IPS-15b (cell line): Measurements from ENCODE around the gene ETFDH.
"Not testable (repeated sequence)": the region's sequence is repeated elsewhere in the genome, so short reads cannot be mapped to it uniquely, and the experiment has no call there.

Source experiments
- H3K27me3 ChIP-seq: one replicate; pipeline ENCODE4 v1.6.1; 2013; ENCODE audit warnings: low read length; ENCODE audit not compliant: control insufficient read depth, insufficient read depth
- H3K36me3 ChIP-seq: one replicate; pipeline ENCODE4 v1.6.1; 2013; ENCODE audit warnings: low read length; ENCODE audit not compliant: control insufficient read depth, insufficient read depth
- H3K4me1 ChIP-seq: one replicate; pipeline ENCODE4 v1.6.1; 2013; ENCODE audit warnings: mild to moderate bottlenecking, low read length; ENCODE audit not compliant: control insufficient read depth, insufficient read depth
- H3K4me3 ChIP-seq: one replicate; pipeline ENCODE4 v1.5.1; 2013; ENCODE audit warnings: low read depth, low read length
- H3K9ac ChIP-seq: one replicate; pipeline ENCODE4 v1.6.1; 2013; ENCODE audit warnings: low read depth, mild to moderate bottlenecking, low read length
- H3K9me3 ChIP-seq: one replicate; pipeline ENCODE4 v1.6.1; 2013; ENCODE audit warnings: mild to moderate bottlenecking, low read length; ENCODE audit not compliant: control insufficient read depth, insufficient read depth

ETFDH gene

DNA sequence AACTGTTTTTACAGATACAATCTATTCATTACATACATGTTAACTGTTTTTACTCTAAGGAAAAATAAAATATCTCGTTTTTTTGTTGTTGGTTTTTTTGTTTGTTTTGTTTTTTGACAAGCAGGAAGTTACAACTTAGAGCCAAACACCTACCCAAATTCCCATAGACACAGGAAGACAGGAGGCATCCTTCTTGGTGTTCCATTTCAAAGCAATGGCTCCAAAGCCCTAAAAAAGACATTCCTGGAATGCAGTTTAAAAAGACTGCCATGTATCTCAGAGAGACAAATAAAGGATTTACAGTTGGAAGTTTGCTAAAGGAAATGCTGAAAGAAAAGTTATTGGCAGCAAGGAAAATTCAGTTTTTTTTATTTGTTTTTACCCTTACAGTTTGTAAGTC, 16.7 kb downstream of the ETFDH start:
- Histone ChIP-seq H3K36me3 (no peaks in the 10 kb centered on the region), H3K27me3 (no peaks in the 10 kb centered on the region), H3K9me3 (no peaks in the 10 kb centered on the region), H3K9ac (no peak overlapping the region), H3K4me3 (no peak overlapping the region), H3K4me1 (no peaks in the 10 kb centered on the region)

DNA sequence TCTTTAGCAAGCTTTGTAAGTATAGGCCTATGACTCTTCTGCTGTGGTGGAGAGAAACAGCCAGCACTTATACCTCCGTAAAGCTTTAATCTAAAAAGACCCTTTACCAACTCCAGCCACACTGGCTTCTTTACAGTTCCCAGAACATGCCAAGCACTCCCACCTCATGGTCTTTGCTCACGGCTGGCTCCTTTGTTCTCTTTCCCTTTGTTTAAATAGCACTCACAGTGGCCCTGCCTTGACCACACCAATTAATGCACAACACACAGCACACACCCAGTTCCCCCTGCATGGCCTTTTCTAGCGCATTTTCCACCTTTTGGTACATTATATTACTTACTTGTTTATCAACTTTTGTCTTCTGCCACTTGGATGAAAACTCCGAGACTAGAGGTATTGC, 32.2 kb downstream of the ETFDH start:
- Histone ChIP-seq H3K9ac (no peak overlapping the region), H3K36me3 (peaks cover 3% of the 10 kb centered on the region), H3K4me1 (no peaks in the 10 kb centered on the region), H3K9me3 (no peaks in the 10 kb centered on the region), H3K4me3 (no peak overlapping the region), H3K27me3 (no peaks in the 10 kb centered on the region)

DNA sequence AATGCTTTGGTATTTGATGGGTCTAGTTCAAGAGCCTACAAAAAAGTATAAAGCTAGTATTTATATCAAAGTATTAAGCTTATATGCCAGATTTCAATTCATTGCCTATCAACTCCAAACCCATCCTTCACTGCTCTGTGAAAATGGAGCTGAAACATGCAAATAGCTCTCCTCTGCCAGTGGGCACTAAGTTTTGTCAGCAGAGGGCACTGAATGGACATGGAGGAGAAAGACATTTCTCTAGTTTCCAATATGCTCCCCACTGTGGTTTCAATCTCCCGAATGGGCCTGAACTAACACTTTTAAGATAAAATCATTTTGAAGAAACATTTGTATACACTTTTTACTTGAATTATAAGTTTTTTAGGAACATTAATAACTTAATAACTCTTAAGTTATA, 38.7 kb downstream of the ETFDH start:
- Histone ChIP-seq H3K4me1 (no peaks in the 10 kb centered on the region), H3K9me3 (no peaks in the 10 kb centered on the region), H3K36me3 (peaks cover 14% of the 10 kb centered on the region), H3K27me3 (no peaks in the 10 kb centered on the region), H3K9ac (no peak overlapping the region), H3K4me3 (no peak overlapping the region)

DNA sequence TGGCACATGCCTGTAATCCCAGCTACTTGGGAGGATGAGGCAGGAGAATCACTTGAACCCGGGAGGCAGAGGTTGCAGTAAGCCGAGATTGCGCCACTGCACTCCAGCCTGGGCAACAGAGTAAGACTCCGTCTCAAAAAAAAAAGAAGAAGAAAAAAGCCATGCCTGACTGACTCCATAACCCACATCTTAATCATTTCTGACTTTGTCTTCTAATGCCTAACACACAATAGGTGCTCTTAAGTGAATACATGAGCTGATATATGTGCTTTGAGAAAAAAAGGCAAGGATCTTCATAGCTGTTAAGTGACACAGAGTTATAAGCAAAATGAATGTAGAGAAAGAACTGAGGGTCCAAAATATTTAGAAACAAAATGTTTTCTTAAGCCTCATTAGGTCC, 40.5 kb downstream of the ETFDH start:
- H3K9me3 ChIP-seq, H3K27me3 ChIP-seq, H3K9ac ChIP-seq, H3K4me3 ChIP-seq, H3K4me1 ChIP-seq: not testable (repeated sequence)
- peaks cover 14% of the 10 kb centered on the region for H3K36me3 ChIP-seq

DNA sequence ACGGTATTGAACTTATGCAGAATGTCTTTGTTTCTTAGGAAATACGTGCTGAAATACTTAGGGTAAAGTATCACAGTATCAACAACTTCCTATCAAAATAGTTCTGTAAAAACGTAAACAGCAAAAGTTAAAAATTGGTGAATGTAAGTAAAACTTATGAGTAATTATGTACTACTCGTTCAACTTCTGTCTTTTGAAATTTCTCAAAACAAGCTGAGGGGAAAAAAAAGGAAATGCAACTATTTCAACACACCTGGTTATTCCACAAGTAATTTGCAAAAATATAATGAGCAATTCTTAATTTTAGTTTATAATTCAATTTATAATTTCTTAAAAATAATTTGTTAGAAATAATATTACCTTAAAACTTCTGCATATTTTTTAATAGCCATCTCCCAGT, 42.8 kb downstream of the ETFDH start:
- Histone ChIP-seq H3K9me3 (no peaks in the 10 kb centered on the region), H3K9ac (no peak overlapping the region), H3K27me3 (no peaks in the 10 kb centered on the region), H3K4me3 (no peak overlapping the region), H3K36me3 (peaks cover 18% of the 10 kb centered on the region), H3K4me1 (no peaks in the 10 kb centered on the region)

DNA sequence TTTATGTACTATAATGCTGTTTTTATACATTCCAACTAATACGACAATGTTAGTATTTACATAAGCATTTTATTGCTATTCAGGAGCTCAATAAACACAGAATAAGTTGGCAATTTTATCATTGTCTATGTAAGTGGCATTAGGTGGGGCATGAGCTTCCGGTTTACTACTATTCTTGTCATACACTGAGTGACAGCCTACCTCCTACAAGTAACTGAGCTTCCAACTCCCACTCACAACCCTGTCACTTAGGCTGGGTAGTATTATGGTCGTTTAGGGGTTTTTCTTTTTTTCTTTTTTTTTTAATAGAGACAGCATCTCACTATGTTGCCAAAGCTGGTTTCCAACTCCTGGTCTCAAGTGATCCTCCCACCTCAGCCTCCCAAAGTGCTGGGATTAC, 43.7 kb downstream of the ETFDH start:
- H3K4me1 ChIP-seq, result no peaks in the 10 kb centered on the region
- H3K4me3 ChIP-seq, result no peak overlapping the region
- H3K9ac ChIP-seq, result no peak overlapping the region
- H3K9me3 ChIP-seq, result no peaks in the 10 kb centered on the region
- H3K36me3 ChIP-seq, result peaks cover 15% of the 10 kb centered on the region
- no peaks in the 10 kb centered on the region for H3K27me3 ChIP-seq

DNA sequence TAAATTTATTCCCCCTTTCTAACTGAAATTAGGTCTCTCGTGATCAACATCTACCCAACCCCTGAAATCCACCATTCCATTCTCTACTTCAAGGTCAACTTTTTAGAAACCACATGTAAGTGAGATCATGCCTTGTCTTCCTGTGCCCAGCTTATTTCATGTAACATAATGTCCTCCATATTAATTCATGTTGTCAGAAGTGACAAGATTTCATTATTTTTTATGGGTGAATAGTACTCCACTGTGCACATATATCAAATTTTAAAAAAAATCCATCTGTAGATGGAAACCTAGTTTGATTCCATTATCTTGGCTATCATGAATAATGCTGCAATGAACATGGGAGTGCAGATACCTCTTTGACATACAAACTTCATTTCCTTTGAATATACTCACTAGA, 49.6 kb downstream of the ETFDH start:
- Histone ChIP-seq H3K4me1 (no peaks in the 10 kb centered on the region), H3K9ac (no peak overlapping the region), H3K9me3 (no peaks in the 10 kb centered on the region), H3K36me3 (peaks cover 8% of the 10 kb centered on the region), H3K27me3 (no peaks in the 10 kb centered on the region), H3K4me3 (peak overlapping the region; percentile 74)

DNA sequence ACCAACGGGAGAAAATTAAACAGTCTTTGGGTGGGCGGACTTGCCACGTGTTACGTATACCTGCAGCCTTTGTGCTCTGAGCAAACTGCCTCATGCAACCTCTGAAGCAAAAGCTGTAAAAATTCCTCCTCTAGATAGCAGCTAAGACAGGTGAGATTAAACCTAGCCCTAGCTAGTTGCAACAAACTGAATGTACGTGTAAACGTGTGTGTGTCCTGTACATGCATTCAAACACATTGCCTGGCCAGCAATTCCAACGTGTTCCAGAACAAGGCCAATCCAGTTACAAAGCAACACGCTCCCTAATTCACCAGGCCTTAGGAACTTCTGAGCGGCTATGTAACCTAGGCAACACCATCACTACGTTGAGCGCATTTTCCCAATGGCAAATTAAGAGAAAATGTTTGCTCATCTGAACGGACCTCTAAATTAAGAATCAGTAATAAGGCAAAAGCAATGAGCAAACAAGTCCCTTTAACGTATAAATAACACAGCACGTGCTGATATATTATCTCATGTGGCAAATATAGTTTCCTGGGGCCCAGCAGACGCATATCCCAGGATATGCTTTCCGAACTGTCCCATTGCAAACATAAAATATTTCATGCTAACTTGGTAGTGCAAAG, 50.3 kb downstream of the ETFDH start:
- peaks cover 8% of the 10 kb centered on the region for H3K36me3 ChIP-seq
- H3K4me3 ChIP-seq, result peak overlapping the region; percentile 74
- H3K4me1 ChIP-seq, result no peaks in the 10 kb centered on the region
- H3K27me3 ChIP-seq, result no peaks in the 10 kb centered on the region
- H3K9ac ChIP-seq, result peak overlapping the region; percentile 61
- H3K9me3 ChIP-seq, result no peaks in the 10 kb centered on the region

DNA sequence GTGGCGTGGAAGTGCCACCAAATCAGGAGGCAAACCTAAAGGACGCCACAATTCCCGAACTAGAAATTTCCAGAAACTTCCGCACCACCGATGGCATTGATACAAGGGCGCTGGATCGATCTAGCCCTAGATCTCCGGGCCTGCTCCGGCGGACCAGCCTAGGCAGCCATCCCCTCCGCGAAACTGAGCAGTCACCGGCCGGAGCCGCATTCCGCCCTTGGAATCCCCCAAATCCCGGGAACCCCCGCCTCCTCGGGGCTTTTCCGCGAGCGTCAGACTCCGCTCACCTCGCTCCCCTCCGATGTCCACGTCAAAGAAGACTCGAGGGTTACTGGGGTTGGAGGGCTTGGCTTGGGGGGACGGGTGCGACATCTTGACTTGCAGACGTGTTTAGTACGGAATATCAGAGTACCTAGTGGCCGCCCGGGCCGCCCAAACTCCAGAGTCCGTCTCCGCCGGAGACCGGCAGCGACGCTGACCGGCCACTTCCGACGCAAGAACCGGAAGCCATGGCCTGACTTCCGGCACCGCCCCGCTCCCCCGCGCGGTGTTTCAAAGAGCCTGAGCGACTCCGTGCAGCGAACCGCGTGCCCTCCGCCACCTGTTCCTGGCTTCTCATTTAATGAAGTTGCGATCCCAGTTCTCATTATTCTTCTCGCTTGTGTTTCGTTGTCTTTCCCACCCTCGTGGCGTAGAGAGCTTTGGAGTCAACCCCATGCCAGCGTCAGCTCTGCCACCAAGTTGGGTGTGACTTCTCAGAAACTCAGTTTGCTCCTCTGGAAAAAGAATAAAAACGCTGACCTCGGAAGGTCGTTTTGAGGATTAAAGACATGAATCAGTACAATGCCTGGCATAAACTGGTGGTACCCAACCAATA, 51.1 kb downstream of the ETFDH start, which contains the start of gene PPID:
PPID (minus strand) TSS at position 480 of the 877 bp plus-strand sequence; CDS start at position 372, 108 bp downstream.
- H3K36me3 ChIP-seq, result peaks cover 8% of the 10 kb centered on the region
- H3K4me1 ChIP-seq, result no peaks in the 10 kb centered on the region

DNA sequence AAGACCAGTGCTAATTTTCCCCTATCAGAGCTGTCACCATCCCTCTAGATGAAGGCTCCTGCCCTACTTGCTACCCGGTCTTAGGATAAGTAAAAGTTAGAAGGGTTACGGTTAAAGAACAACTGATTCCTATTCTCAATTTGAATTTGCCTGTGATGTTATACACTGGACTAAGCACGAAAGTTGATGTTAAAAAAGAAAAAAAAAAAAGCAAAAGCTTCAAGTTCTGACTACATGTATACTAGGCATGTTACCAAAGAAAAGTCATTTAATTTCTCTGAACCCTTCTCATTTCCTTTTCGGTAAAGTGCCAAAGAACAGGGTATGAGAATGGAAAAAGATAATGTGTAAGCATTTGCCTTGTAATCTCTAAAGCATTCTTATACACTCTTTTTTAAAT, 52.5 kb downstream of the ETFDH start:
- no peaks in the 10 kb centered on the region for H3K27me3 ChIP-seq
- H3K9ac ChIP-seq, result no peak overlapping the region
- H3K36me3 ChIP-seq, result peaks cover 4% of the 10 kb centered on the region
- H3K9me3 ChIP-seq, result no peaks in the 10 kb centered on the region
- H3K4me1 ChIP-seq, result no peaks in the 10 kb centered on the region
- no peak overlapping the region for H3K4me3 ChIP-seq

More for the DNA sequence above, 51.1 kb downstream of the ETFDH start, which contains the start of gene PPID:
- peak within 1 kb of the TSS; percentile 74 for H3K4me3 ChIP-seq
- peak within 1 kb of the TSS; percentile 61 for H3K9ac ChIP-seq
- no peaks in the 10 kb centered on the region for H3K9me3 ChIP-seq
- no peaks in the 10 kb centered on the region for H3K27me3 ChIP-seq

DNA sequence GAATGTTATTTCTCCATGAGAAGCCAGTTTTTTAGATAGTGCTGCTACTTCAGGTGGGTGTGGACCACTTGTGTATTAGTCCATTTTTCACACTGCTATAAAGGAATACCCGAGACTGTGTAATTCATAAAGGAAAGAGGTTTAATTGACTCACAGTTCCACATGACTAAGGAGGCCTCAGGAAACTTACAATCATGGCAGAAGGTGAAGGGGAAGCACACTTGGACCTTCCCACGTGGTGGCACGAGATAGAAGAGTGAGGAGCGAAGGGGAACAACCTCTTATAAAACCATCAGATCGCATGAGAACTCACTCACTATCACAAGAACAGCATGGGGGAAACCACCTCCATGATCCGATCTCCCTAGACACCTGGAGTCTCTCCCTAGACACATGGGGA, 54.5 kb downstream of the ETFDH start:
- no peaks in the 10 kb centered on the region for H3K4me1 ChIP-seq
- H3K27me3 ChIP-seq, result no peaks in the 10 kb centered on the region
- H3K36me3 ChIP-seq, result no peaks in the 10 kb centered on the region
- no peak overlapping the region for H3K4me3 ChIP-seq
- no peak overlapping the region for H3K9ac ChIP-seq
- no peaks in the 10 kb centered on the region for H3K9me3 ChIP-seq

DNA sequence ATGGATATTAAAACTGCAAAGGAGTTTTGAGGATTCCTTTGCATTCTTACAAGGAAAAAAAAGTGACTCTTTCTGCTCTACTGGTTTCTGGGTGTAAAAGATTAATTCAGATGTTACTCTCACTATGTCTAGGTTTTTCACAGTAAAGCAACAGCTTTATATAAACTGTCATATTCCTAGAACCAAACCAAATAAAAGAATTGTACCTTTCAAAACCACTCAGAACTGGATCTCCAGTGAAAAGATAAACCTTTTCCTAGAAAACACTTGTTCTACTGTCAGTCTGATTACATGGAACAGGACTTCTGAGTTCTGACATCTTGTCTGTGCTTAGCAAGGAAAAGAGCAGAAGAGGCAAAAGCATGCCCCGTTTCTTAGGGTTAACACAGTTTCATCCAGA, 56.1 kb downstream of the ETFDH start:
- H3K4me1 ChIP-seq, result no peaks in the 10 kb centered on the region
- no peaks in the 10 kb centered on the region for H3K9me3 ChIP-seq

More for the DNA sequence above, 56.1 kb downstream of the ETFDH start:
- no peaks in the 10 kb centered on the region for H3K36me3 ChIP-seq
- no peak overlapping the region for H3K9ac ChIP-seq
- H3K4me3 ChIP-seq, result no peak overlapping the region
- no peaks in the 10 kb centered on the region for H3K27me3 ChIP-seq
